HepG2 (cell line): ENCODE data around the gene SETD2. TPM values are rescaled to one million over a fixed set of nuclear protein-coding genes. Genes with fewer than 3 reads are reported as not detected.

ENCODE experiments used
- BCL3 ChIP-seq: sonication (generic); formaldehyde crosslinking; IDR thresholded peaks from 2 replicates; pipeline ENCODE4 v1.5.1; 2020; ENCODE audit warnings: mild to moderate bottlenecking, missing genetic modification reagents, moderate library complexity
- ELK4 ChIP-seq: sonication (generic); formaldehyde crosslinking; IDR thresholded peaks from 2 replicates; pipeline ENCODE4 v1.9.0; 2021; ENCODE audit warnings: missing genetic modification reagents, borderline replicate concordance
- JARID2 ChIP-seq: sonication (generic); formaldehyde crosslinking; IDR thresholded peaks from 2 replicates; pipeline ENCODE4 v1.8.1; 2023; ENCODE audit warnings: missing genetic modification reagents, inconsistent platforms; ENCODE audit not compliant: insufficient replicate concordance
- NR2F1 ChIP-seq, 2 experiments: fragments of 450-650 bp in 1 of 2; formaldehyde crosslinking in 1 of 2; IDR thresholded peaks; 2 replicates each; pipeline versions ENCODE4 v1.5.0 to v1.6.1; 2016 to 2020; ENCODE audit warnings: mild to moderate bottlenecking in 1 of 2, missing compliant biosample characterization in 1 of 2, missing genetic modification reagents in 1 of 2, moderate library complexity in 1 of 2
- PRDM4 ChIP-seq: sonication (generic); formaldehyde crosslinking; IDR thresholded peaks from 2 replicates; pipeline ENCODE4 v1.9.0; 2021; ENCODE audit warnings: missing genetic modification reagents, borderline replicate concordance
- PRPF4 ChIP-seq: fragments of 200-400 bp; formaldehyde crosslinking; IDR thresholded peaks from 2 replicates; pipeline ENCODE4 v1.6.1; 2016; ENCODE audit warnings: low read length, low read depth; ENCODE audit not compliant: poor library complexity, severe bottlenecking
- REXO4 ChIP-seq: sonication (generic); formaldehyde crosslinking; IDR thresholded peaks from 2 replicates; pipeline ENCODE4 v1.8.0; 2022; ENCODE audit warnings: missing genetic modification reagents, mild to moderate bottlenecking, borderline replicate concordance
- SKIL ChIP-seq: sonication (generic); formaldehyde crosslinking; IDR thresholded peaks from 2 replicates; pipeline ENCODE4 v1.8.0; 2022; ENCODE audit warnings: missing genetic modification reagents, mild to moderate bottlenecking, moderate library complexity, borderline replicate concordance
- ZFP1 ChIP-seq: IDR thresholded peaks from 2 replicates; pipeline ENCODE4 v1.6.1; 2016
- ZNF335 ChIP-seq: sonication (generic); formaldehyde crosslinking; IDR thresholded peaks from 2 replicates; pipeline ENCODE4 v1.4.0; 2020; ENCODE audit warnings: missing genetic modification reagents
- ZNF441 ChIP-seq: sonication (generic); formaldehyde crosslinking; IDR thresholded peaks from 2 replicates; pipeline ENCODE4 v1.7.0; 2021; ENCODE audit warnings: missing genetic modification reagents, borderline replicate concordance
- ZNF530 ChIP-seq: sonication (generic); formaldehyde crosslinking; IDR thresholded peaks from 2 replicates; pipeline ENCODE4 v1.5.0; 2020; ENCODE audit warnings: low read depth, mild to moderate bottlenecking, missing genetic modification reagents
- ZNF570 ChIP-seq: sonication (generic); formaldehyde crosslinking; IDR thresholded peaks from 2 replicates; pipeline ENCODE4 v1.4.0; 2020; ENCODE audit warnings: mild to moderate bottlenecking, missing genetic modification reagents, borderline replicate concordance
- ZNF609 ChIP-seq: sonication (generic); formaldehyde crosslinking; IDR thresholded peaks from 2 replicates; pipeline ENCODE4 v1.4.0; 2020; ENCODE audit warnings: mild to moderate bottlenecking, missing genetic modification reagents, borderline replicate concordance
- polyA plus RNA-seq, 8 experiments: library from polyadenylated mRNA; depleted of rRNA in 3 of 8; stranded (reverse) in 7 of 8; unstranded in 1 of 8; fragments of >200 nt; fragmentation: Illumina TruSeq in 4 of 8; extraction: Trizol in 4 of 8; gene quantifications; 2 replicates each; pipeline versions ENCODE4 v1.2.1 to v1.2.3, GENCODE V29; 2011 to 2016; ENCODE audit warnings: low read depth in 4 of 8, missing spikeins in 1 of 8, mixed read lengths in 1 of 8; ENCODE audit not compliant: insufficient read depth in 1 of 8
- total RNA-seq, 5 experiments: library from RNA; depleted of rRNA; stranded (reverse); fragments of >200 nt; fragmentation: Illumina TruSeq; extraction: Trizol; gene quantifications; 2 replicates each; pipeline ENCODE4 v1.2.3, GENCODE V29; 2016; ENCODE audit warnings: low read depth in 1 of 5

SETD2 gene
- total and polyA plus RNA-seq, 2 of the 13 experiments (the other 11 are each of a cell fraction or from before 2014, with no cell fraction given) = 14.2 to 24.2 TPM

- TF ChIP-seq ZNF530 (CRISPR knock-in tag) = no peak
- TF ChIP-seq PRDM4 = no peak
- peak; percentile 36; the same call in 1 of the 2 replicates for TF ChIP-seq ZNF609
- TF ChIP-seq REXO4 (CRISPR knock-in tag) = no peak
- no peak for TF ChIP-seq ZNF335 (CRISPR knock-in tag)
- no peak for TF ChIP-seq PRPF4
- peak; percentile 78 for TF ChIP-seq JARID2 (CRISPR knock-in tag)
- no peak; the same call in 1 of the 2 replicates for TF ChIP-seq SKIL (CRISPR knock-in tag)
- no peak for TF ChIP-seq NR2F1 (CRISPR knock-in tag; IDR thresholded peaks at IDR 0.05)
- 0 out of 2 replicates have a peak, but pooled peaks have one; percentile 58 for TF ChIP-seq ZNF441 (CRISPR knock-in tag)
- 0 out of 2 replicates have a peak, but pooled peaks have one; percentile 20 for TF ChIP-seq ZFP1 (CRISPR knock-in tag)
- 0 out of 2 replicates have a peak, but pooled peaks have one; percentile 36 for TF ChIP-seq BCL3 (CRISPR knock-in tag)
- TF ChIP-seq ELK4 (CRISPR knock-in tag) = no peak
- TF ChIP-seq ZNF570 = no peak
Measured at GRCh38 chr3:46978985-46979944, 184.6 kb downstream of the SETD2 start, which contains the start of gene NBEAL2 (continued).
